NAMALWA (cell line): ENCODE measurements around the gene THSD4.

Source experiments
- DNase-seq: peaks from one replicate; pipeline ENCODE4 v3.0.0-alpha.2; 2015; ENCODE audit warnings: low spot score

The THSD4 gene

DNA sequence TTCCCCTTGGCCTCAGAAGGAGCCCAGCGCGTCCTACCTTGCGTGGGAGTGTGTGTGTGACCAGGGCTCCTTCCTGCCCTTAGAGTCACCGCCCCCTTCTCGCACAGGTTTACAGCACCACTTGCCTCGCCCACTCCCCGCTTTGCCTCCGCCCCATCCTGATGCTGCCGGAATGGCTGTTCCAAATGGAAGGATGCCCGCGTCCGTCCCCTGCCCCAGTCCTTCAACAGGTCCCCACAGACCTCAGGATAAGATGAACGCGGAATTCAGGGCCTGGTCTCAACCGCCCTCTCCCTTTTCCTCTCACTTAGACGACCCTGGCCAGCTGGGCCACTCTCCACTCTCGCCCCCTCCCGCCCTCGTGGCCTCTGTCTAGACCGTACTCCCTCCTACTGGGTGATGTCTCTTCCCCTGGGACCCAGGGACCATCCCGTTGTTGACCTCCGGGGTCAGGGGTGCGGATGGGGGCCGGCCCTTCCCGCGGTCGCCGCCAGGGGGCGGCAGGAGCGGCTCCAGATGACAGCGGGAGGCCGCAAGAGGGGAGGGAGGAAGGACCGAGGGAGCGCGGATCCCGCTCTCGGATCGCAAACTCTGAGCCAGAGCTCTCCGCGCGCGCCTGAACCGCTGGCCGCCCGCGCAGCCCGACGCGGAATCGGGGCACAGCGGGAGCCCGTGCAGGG is at the start of gene THSD4:
TSS of gene THSD4 (plus strand) at position 585 of the 680 bp plus-strand sequence.
- no peak for DNase-seq

DNA sequence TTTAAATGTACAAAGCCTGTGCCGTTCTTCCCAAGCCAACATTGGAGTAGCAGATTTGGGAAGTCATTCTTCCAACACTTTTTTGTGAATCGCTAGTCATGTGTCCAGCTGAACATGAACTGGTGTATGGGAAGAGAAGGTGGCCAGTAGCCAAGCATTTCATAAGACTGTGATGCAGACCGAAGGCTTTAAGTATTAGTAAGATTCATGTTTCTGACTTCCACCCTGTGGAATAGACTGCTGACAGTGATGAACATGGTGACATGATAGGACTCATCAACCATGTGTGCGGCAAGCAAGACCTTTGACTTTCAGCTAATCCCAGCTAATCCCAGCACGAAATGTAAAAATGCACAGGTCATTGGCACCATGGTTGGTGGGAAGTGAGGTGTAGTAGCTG is 48.3 kb upstream of the THSD4 start:
- DNase-seq = no peak

GRCh38 chr15:71069693-71070092 is 45.6 kb upstream of the THSD4 start:
- no peak for DNase-seq

- no peak for DNase-seq
These were observed 43.7 kb upstream of the THSD4 start for GRCh38 chr15:71071529-71071928.

- no peak for DNase-seq
These were observed 42.8 kb upstream of the THSD4 start for GRCh38 chr15:71072423-71072822.

GRCh38 chr15:71078506-71079207 is 36.6 kb upstream of the THSD4 start:
- no peak for DNase-seq

DNA sequence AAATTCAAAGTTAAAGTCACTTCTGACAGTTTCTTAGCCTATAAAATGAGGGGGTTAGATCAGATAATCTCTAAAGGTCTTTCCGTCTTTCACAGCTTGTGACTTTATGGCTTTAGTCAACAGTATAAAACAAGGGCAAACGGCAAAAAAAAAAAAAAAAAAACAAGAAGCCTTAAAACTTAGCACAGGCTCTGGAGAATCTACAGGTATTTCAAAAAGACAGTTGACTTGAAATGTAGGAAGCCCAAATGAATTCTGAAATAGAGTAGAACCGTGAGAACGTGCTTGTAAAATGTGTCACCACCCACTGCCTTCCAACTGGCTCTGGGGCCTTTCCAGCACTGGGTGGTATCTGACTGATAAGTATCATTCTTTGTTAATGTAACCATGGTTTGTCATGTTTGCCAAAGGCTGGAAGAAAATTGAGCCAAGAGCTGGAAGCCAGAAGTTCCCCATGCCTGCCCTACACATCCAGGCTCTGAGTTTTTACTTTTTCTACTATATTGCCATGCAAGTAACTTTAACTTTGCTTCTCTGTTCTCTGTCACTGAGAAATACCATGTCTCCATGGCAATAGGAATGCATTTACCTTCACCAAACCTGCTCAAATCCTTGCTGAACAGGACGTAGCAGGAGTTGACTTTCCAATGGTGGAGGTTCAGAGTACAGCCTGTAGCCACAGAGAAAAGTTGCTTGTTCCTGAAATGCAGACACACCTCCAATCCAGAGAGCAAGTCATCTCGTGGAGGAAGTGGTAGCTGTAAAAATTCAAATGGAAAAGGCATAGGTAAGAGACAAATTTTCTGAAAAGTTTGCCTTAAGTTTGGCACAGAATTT is 35.8 kb upstream of the THSD4 start:
- DNase-seq = no peak

DNA sequence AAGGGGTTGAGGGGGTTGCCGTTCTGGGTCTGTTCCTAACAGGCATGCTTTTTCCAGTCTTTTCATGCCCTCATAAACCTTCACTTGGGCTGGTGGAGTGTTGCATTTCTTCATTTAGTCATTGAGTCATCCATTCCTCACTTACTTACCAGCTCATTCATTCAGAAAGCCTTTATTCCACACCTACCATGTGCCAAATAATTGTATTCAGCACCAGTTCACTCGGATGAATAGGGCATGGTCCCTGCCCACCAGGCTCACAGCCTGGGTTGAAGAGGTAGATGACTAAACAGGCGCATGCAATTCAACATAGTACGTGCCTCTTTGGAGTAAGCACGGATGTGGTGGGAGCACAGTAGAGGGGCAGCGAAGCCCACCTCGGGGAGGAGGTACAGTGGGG is 35.1 kb upstream of the THSD4 start:
- DNase-seq = no peak

- no peak for DNase-seq
These were observed 34.6 kb upstream of the THSD4 start for GRCh38 chr15:71080705-71081104.

- no peak for DNase-seq
These were observed 32.5 kb upstream of the THSD4 start for GRCh38 chr15:71082803-71083202.

- DNase-seq = no peak
These were observed 31.9 kb upstream of the THSD4 start for GRCh38 chr15:71083349-71083748.

DNA sequence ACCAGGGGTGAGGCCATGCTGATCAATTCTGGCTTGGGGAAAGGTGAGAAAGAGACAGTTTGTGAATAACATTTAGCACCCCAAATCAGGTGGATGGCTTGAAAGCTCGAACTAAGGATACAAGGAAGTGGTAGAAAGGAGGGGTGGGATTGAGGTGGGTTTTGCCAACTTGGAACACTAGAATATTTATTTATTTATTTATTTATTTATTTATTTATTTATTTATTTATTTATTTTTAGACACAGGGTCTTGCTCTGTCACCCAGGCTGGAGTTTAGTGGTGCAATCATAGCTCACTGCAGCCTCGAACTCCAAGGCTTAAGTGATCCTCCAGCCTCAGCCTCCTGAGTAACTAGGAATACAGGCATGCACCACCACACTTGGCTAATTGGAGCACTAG is 31.0 kb upstream of the THSD4 start:
- no peak for DNase-seq

DNA sequence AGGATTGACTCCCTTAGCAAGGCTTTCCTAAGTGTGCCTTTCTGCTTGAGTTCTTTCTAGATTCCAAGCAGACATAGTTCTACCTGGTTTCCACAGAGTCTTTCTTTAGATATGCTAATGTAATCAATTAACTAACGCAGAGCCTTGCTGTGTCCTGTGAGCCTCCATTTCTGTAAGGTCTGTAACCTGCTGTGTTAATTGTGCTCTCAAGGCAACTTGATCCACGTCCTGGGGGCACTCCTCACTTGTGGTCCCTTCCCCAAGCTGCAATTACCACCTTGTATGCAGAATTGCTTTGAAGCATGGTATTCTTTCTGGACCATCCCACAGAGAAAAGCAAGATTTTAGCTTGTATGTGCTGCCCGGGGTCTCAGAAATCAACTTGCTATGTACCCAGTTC is 29.5 kb upstream of the THSD4 start:
- no peak for DNase-seq

DNA sequence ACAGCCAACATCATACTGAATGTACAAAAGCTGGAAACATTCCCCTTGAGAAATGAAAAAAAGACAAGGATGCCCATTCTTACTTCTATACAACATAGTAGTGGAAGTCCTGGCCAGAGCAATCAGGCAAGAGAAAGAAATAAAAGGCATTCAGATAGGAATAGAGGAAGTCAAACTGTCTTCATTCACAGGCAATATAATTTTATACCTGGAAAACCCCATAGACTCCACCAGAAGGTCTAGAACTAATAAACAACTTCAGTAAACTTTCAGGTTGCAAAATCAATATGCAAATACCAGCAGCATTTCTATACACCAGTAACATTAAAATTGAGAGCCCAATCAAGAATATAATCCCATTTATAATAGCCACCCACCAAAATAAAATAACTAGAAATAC is 27.1 kb upstream of the THSD4 start:
- DNase-seq = no peak

- no peak for DNase-seq
These were observed 26.6 kb upstream of the THSD4 start for GRCh38 chr15:71088683-71089082.

- DNase-seq = no peak
These were observed 25.5 kb upstream of the THSD4 start for GRCh38 chr15:71089801-71090200.

GRCh38 chr15:71091601-71092000 is 23.7 kb upstream of the THSD4 start:
- no peak for DNase-seq

- no peak for DNase-seq
These were observed 23.1 kb upstream of the THSD4 start for GRCh38 chr15:71092056-71092600.

- DNase-seq = no peak
These were observed 21.9 kb upstream of the THSD4 start for GRCh38 chr15:71093054-71094024.

DNA sequence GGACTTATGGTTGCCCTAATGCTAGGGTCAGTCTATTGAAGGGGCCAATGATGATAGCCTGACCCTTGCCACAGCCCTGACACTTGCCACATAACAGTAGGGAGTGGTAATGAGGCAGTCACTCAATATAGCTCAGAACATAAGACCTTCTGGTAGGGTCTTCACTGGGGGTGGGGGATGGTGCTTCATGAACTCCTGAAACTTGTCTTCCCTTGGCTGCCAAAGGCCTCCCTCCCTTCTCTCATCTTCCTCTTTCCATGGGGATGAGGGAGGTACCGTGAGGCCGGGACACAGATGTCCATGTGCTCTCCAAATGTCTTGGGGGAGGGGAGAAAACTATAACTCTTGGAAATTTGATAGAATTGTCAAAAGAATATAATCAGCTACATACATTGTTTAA is 21.1 kb upstream of the THSD4 start:
- no peak for DNase-seq

- DNase-seq = no peak
These were observed 18.6 kb upstream of the THSD4 start for GRCh38 chr15:71096676-71097075.

- DNase-seq = no peak
These were observed 17.4 kb upstream of the THSD4 start for GRCh38 chr15:71097890-71098289.
